GM18870 (cell line): ENCODE data around the gene NUP210.
"Not testable (repeated sequence)": the region's sequence is repeated elsewhere in the genome, so short reads cannot be mapped to it uniquely, and the experiment has no call there.

Source experiments
- ATAC-seq: cut with Tn5 transposase; IDR thresholded peaks from one replicate; pipeline ENCODE4 v1.9.1; 2021; ENCODE audit warnings: moderate library complexity; ENCODE audit not compliant: unreplicated experiment

The NUP210 gene

DNA sequence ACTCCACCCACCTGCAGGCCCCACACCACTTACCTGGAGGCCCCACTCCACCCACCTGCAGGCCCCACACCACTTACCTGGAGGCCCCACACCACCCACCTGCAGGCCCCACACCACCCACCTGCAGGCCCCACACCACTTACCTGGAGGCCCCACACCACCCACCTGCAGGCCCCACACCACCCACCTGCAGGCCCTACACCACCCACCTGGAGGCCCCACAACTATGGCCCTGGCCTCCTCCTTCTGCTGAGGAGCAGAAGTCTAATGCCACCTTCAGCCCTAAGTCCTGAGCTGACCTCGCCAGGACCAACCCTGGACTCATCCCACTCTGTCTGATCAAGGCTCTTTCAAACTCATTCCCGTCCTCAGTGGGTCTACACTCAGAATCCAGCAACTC is 42.4 kb downstream of the NUP210 start:
- not testable (repeated sequence) for ATAC-seq

- ATAC-seq: no peak
Observed at GRCh38 chr3:13377021-13377420, 43.1 kb downstream of the NUP210 start.

DNA sequence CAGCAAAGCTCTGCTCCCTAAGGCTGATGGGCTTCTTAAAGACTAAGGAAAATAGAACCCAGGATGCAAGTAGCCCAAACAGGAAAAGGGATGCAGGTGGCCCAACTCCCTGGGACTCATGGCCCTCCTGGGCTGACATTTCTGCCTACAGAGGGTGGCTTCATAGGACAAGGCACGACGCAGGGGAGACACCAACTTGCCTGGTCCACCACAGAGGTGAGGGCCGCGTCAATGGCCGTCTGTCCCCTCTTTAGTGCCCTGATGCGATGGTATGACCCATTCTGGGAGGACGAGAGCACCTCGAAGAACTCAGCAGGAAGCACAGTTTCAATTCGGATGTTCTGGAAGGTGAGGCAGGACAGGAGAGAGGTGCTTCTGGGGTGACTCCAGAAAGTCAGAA is 44.0 kb downstream of the NUP210 start:
- ATAC-seq: no peak

DNA sequence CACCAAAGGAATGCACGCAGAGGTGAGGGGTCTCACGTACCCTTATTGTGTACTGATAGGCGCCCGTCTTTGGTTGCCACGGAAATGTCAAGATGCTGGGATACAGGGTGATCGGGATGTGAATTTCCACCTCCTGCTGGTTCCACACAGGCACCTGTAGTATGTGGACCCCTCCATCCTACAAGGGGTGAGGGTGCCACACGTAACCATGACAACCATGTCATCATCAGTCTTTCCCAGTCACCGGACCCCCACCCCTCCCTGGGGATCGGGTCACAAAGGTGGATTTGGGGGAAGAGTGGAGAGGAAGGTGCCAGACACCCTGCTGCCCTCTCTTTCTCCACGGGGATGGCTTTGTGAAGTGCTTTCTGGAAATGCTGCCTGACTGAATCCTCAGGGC is 44.7 kb downstream of the NUP210 start:
- no peak for ATAC-seq

GRCh38 chr3:13373975-13374586 is 46.0 kb downstream of the NUP210 start:
- ATAC-seq: no peak

- no peak for ATAC-seq
Observed at GRCh38 chr3:13372656-13373055, 47.5 kb downstream of the NUP210 start.

GRCh38 chr3:13372126-13372525 is 48.0 kb downstream of the NUP210 start:
- no peak for ATAC-seq

DNA sequence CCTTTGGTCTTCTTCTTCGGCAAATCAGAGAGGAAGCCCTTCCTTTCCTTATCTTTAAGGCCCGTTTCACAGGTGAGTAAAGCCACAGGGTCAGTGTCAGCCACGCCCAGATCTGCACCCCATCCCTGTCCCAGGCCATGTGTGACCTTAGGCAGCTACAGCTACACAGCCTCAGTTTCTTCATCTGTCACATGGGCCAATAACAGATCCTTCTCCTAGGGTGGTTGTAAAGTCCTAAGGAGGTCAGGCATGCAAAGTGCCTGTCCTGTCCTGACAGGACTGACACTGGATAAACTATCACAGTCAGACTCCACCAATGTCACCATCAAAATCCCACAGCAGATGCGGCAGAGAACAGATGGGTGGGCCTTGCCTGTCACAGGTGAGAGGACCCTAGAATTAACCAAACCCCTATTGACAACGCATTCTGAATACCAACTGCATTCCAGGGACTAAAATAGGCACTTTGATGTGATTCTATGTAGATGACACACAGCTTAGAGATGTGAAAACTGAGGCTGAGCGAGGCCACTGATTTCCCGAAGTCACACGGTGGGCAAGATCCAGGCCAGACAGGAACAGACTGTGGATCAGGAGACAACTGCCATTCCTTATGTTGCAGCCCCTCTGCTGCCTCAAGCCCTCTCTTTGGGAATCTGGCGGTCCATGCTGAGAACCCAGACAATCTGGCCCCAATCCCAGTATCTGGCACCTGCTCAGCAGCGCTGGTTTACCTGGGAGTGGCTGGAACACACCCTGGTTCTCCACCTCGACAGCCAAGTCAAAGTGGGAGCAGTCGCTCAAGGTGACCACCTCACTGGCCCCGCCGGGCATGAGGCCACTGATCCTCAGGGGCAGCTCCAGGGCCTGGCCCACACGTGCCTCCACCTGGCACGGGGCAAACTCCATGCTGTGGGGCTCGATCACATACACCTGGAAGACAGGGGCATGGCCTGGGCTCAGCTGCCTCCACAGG is 48.7 kb downstream of the NUP210 start:
- no peak for ATAC-seq

GRCh38 chr3:13370609-13371008 is 49.5 kb downstream of the NUP210 start:
- ATAC-seq: no peak

DNA sequence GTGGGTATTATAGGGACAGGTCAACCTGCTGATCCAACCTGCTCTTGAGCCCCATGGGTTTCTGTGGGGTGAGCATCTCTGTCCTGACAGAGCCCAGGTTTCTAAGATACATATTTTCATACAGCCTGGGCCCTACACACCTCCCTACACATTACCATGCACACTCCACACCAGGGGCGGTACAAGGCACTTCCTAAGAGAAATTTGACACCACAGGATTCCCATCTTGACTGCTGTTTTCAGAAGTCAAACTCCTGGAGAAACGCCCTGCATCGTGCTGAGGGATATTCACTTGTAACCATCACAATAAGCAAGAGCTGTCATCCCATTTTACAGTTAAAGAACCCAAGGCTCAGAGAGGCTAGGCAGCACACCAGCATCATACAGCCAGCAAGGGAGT is 50.1 kb downstream of the NUP210 start:
- ATAC-seq: no peak

DNA sequence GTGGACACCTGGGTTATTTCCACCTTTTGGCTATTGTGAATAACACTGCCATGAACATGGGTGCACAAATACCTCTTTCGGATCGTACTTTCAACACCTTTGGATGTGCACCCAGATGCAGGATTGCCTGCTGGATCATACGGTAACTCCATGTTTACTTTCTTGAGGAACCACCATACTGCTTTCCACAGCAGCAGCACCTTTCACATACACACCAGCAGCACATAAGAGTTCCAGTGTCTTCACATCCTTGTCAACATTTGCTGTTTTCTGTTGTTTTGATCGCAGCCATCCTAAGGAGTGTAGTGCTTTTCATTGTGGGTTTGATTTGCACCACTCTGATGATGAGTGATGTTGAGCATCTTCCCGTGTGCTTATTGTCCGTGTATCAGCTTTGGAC is 51.3 kb downstream of the NUP210 start:
- no peak for ATAC-seq

DNA sequence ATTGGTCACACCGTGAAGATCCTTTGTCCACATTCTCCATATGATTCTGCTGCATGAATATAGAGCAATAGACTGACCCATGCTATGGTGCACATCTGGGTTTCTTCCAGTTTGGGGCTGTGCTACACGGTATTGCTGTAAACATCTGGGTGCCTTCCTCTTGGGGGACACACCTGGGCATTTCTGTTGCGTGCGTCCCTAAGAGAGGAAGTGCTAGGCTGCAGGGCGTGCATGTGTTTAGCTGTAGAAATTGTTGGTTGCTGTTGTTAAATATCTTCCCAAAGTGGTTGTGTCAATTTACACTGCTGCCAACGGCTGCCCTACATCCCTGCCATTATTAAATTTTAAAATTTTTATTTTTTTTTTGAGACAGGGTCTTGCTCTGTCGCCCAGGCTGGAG is 52.4 kb downstream of the NUP210 start:
- no peak for ATAC-seq

DNA sequence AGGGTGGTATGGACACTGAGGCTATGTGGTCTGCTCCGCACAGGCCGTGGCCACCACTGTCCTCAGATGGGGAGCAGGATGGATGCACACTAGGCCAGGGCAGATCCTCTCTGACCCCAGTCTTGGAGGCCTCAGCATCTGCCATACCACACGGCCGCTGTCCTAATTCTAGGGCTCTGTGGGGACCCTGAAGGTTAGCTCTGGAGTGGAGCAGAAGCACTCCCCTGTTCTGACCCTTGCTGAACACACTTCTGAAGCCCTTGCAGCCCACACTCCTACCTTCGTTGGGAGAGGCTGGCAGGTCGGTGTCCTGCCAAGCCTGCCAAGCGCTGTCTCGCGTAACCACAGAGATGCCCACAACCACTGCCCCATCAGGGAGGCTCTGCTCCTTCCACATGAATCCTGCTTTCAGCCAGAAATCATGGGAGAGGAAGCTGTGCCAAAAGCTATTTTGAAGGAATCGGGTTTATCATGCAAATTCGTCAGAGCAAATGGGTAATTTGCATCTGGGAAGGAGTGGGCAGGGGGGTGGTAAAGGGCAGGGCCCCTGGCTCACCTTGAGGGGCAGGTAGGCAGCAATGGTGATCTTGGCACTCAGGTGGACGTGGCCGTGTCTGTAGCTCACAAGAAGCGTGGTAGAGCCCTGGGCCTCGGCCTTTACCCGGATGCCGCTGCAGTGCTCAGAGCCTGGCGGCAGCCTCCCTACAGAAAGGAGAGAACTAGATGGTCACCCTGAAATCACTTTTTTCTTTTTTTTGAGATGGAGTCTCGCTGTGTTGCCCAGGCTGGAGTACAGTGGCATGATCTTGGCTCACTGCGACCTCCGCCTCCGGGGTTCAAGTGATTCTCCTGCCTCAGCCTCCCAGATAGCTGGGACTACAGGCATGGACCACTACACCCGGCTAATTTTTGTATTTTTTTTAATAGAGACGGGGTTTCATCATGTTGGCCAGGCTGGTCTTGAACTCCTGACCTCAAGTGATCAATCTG is 54.4 kb downstream of the NUP210 start:
- no peak for ATAC-seq

DNA sequence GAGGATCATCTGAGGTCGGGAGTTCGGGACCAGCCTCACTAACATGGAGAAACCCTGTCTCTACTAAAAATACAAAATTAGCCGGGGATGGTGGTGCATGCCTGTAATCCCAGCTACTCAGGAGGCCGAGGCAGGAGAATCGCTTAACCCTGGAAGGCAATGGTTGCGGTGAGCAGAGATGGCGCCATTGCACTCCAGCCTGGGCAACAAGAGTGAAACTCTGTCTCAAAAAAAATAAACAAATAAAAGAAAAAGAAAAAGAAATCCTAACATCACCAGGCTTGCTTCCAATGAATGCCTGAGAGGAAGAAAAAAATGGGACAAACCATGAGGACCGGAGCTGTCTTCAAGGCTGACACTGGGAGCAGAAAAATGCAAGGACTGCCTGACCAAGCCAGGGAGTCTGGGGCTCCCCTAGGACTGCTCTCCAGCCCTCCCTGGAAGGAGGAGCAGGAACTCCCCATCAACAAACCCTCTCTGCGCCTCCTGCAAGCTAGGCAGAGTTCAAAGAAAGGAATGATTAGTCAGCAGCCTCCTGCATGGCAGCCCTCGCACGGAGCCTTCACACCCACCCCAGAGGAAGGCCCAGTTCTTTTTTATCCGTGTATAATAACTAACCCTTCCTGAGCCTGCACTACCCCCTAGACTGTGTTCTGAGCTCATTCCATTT is 55.4 kb downstream of the NUP210 start:
- ATAC-seq: no peak

- no peak for ATAC-seq
Observed at GRCh38 chr3:13362551-13362950, 57.6 kb downstream of the NUP210 start.

DNA sequence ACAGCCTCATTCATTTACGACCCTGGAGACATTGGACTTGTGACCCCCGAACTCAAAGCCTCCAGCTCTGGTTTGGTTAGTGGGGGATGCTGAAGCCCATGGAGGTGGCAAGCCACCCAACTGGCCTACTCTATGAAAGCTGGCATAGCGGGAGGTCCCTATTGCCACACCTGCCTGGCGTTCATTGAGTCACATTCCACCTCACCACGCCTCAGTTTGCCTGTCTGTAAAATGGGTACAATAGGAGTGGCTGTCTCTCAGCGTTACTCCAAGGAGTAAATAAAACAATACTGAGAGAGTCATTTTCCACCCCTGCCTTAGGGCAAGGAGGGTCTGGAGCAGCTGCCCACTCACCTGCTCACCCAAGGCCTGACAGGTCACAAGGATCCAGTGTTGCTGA is 60.2 kb downstream of the NUP210 start:
- no peak for ATAC-seq

DNA sequence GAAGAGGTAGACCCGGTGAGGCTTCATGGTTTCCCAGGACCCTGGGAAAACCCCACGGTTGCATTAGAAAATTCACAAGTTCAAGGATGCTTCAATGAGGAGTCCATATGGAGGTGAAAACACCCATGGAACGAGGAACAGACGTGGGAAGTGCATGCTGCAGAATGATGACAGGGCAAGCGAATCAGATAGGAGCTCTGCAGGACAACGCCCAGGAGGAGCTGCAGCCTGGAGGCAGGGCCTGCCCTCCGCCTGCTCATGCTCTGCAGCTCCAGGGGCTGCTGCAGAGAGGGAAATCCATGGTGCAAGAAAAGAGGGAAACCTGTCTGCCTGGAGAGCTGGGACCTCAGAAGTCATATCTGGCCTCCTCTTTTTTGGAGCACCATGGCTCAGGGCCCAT is 61.5 kb downstream of the NUP210 start:
- ATAC-seq: no peak

GRCh38 chr3:13358051-13358450 is 62.1 kb downstream of the NUP210 start:
- ATAC-seq: no peak

DNA sequence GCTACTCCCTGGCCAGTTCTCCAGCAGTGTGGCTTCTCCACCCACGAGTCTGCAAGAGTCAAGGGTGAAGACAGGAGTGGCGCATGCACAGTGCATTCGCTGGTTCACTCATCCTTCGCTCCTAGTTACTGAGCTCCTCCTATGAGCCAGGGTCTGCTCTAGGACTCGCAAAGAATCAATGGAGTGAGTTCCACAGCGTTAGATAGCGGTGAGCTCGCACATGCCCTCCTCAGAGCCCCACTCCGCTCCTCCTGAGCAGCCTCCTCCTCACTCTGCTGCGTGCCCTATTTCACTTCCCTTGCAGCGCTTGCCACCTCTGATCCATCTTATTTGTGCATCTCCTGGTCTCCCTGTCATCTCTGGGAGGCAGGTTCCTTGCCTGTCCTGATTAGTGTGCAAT is 63.0 kb downstream of the NUP210 start:
- no peak for ATAC-seq

DNA sequence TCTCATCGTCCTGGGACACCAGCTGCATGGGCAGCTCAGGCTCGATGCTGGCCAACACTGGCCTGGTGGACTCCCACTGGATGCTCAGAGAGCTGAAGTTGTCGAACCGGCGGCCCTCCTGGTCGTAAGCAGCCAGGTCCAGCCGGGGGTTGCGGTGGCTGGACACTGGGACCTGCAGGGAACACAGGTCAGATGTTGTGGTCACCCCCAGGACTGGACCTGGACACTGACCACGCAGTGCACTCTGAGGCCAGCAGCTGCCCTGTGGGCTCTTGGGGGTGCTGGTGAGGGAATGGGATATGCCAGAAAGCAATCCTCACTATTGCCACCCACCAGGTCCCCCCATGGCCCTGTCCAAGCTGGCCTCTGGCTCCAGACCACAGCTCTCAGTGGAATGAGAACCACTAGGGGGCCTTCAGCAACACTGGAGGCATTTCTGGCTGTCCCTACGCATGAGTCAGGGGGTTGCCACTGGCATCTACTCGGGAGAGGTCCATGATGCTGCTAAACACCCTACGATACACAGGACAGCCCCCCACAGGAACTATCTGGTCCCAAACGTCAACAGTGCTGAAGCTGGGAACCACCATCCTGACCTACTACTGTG is 66.1 kb downstream of the NUP210 start:
- ATAC-seq: no peak
